Measurements from ENCODE around the gene GPX5. TPM values are rescaled to one million over a fixed set of nuclear protein-coding genes. Genes with fewer than 3 reads are reported as not detected.

Gene GPX5, protein sequence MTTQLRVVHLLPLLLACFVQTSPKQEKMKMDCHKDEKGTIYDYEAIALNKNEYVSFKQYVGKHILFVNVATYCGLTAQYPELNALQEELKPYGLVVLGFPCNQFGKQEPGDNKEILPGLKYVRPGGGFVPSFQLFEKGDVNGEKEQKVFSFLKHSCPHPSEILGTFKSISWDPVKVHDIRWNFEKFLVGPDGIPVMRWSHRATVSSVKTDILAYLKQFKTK
- total RNA-seq: not detected

DNA sequence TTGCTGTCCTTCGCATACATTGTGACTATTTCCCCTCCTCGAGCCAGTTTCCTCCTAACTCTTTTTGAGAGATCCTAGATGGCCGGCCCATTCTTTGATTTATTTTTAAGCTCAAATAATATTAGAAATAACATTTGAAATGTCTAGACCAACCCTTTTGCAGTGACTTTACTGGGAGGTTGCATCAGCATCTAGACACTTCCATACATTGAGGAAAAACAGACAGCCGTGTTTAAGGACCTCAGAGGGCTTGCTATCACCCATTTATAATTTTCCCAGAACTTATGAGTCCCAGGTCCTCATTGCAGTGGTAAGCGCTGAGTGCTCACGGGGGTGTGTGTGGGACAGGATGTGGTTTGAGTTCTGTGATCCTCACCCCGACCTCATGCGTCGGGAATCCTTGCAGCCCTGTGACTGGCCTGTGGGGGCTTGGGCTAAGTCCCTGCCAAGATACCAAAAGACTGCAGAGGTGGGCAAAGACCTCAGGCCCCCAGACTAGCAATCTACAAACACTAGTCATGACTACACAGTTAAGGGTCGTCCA, at the start of gene GPX5:
GPX5 (plus strand) TSS at position 386 of the 544 bp plus-strand sequence; CDS start at position 519, 133 bp downstream.
- in situ Hi-C loops (cut with MboI; ENCODE audit: low sequenced_read_pairs in 4 of 4) (no loop called here), intact Hi-C loops (cut with DNase I; ENCODE audit: low total_unique reads) (no loop called here)
- Histone ChIP-seq H3K4me3 (no peak within 1 kb of the TSS), H3K36me3 (no peaks in the 10 kb centered on the region), H3K27ac (no peak within 1 kb of the TSS), H3K27me3 (no peaks in the 10 kb centered on the region), H3K4me1 (no peaks in the 10 kb centered on the region), H3K9me3 (no peaks in the 10 kb centered on the region)
- ATAC-seq (no peak), DNase-seq (no peak)
- no peak for TF ChIP-seq POLR2A (IDR thresholded peaks at IDR 0.05)
- TF ChIP-seq, protein P1, sequence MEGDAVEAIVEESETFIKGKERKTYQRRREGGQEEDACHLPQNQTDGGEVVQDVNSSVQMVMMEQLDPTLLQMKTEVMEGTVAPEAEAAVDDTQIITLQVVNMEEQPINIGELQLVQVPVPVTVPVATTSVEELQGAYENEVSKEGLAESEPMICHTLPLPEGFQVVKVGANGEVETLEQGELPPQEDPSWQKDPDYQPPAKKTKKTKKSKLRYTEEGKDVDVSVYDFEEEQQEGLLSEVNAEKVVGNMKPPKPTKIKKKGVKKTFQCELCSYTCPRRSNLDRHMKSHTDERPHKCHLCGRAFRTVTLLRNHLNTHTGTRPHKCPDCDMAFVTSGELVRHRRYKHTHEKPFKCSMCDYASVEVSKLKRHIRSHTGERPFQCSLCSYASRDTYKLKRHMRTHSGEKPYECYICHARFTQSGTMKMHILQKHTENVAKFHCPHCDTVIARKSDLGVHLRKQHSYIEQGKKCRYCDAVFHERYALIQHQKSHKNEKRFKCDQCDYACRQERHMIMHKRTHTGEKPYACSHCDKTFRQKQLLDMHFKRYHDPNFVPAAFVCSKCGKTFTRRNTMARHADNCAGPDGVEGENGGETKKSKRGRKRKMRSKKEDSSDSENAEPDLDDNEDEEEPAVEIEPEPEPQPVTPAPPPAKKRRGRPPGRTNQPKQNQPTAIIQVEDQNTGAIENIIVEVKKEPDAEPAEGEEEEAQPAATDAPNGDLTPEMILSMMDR (IDR thresholded peaks at IDR 0.05 in 4 of 5, conservative IDR thresholded peaks at IDR 0.05 in 1 of 5): no peak

DNA sequence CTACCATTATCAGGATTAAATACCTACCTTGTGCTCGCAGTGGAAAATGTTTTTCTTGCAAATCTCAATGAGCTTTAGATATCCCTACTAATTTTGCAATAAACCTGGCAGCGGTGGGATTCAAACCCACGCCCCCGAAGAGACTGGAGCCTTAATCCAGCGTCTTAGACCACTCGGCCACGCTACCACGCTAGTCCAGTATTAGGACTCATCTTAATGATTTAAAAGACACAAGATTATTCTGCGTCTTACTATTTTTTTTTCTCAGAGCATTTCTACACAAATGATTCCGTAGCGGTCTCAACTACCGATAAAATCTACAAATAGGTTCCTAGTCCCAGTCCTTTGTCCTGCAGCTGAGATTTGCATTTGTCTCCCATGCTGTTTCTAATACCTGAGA, 47.2 kb upstream of the GPX5 start:
- H3K36me3 ChIP-seq: no peaks in the 10 kb centered on the region
- no peak for TF ChIP-seq POLR2A (IDR thresholded peaks at IDR 0.05)
- TF ChIP-seq, protein P1 (IDR thresholded peaks at IDR 0.05 in 4 of 5, conservative IDR thresholded peaks at IDR 0.05 in 1 of 5): no peak
- no peak overlapping the region for H3K27ac ChIP-seq
- H3K4me3 ChIP-seq: no peak overlapping the region
- peaks cover 0 to 14% (median 3%) of the 10 kb centered on the region in 3 donors for H3K27me3 ChIP-seq
- in situ Hi-C loops (cut with MboI; ENCODE audit: low sequenced_read_pairs in 4 of 4): no loop called here
- ATAC-seq (no peak), DNase-seq (no peak)
- no peaks in the 10 kb centered on the region for H3K9me3 ChIP-seq
- intact Hi-C loops (cut with DNase I; ENCODE audit: low total_unique reads): no loop called here
- no peaks in the 10 kb centered on the region for H3K4me1 ChIP-seq

DNA sequence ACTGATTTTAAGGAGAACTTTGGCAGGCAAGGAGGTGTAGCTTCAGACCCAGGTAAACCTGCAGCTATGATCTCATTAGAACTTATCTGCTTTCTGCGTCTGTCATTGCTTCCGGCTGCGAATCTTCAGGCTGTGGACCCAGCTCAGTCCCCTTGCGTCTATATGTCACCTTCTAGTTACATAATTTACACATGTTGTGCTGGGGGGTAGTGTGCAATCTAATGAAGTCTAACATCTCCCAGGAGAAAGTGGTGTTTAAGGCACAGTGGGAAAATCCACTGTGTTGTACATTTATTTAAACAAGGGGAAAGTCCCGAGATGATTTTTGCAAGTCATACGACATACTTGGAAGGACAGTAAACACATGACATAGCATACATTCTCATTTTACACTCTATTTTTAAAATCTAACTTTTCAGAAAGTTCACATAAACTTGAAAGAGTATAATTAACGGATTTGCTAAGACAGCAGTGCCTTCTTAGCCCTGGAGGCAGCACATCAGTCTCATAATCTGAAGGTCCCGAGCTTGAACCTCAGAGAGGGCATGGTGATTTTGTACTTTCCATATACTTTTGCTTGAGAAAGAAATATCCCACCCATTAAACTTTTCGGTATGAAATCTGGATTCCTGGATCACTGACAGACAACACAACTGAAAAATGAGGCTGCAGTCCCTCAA, 45.3 kb upstream of the GPX5 start:
- H3K27me3 ChIP-seq: peaks cover 0 to 14% (median 0%) of the 10 kb centered on the region in 3 donors
- H3K36me3 ChIP-seq: no peaks in the 10 kb centered on the region
- no peak overlapping the region for H3K4me3 ChIP-seq
- intact Hi-C loops (cut with DNase I; ENCODE audit: low total_unique reads) (no loop called here), in situ Hi-C loops (cut with MboI; ENCODE audit: low sequenced_read_pairs in 4 of 4) (no loop called here)
- no peak for ATAC-seq
- no peaks in the 10 kb centered on the region for H3K4me1 ChIP-seq
- DNase-seq: no peak
- no peaks in the 10 kb centered on the region for H3K9me3 ChIP-seq
- TF ChIP-seq, protein P1 (IDR thresholded peaks at IDR 0.05 in 4 of 5, conservative IDR thresholded peaks at IDR 0.05 in 1 of 5): no peak
- no peak for TF ChIP-seq POLR2A (IDR thresholded peaks at IDR 0.05)
- no peak overlapping the region for H3K27ac ChIP-seq

DNA sequence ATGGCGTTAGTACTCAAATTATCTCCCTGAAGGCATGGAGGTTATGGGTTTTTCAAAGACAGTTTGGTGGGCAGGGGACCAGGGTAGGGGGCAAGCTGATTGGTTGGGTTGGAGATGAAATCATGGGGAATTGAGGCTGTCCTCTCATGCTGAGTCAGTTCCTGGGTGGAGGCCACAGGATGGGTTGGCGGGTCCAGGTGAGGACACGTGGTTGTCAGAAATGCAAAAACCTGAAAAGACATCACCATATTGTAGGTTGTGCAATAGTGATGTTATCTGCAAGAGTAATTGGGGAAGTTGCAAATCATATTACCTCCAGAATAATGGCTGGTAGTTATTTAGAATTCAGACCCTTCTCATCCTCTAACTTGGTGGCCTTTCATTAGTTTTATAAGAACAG, 40.2 kb upstream of the GPX5 start:
- H3K4me1 ChIP-seq: no peaks in the 10 kb centered on the region
- H3K27ac ChIP-seq: no peak overlapping the region
- TF ChIP-seq, protein P1 (IDR thresholded peaks at IDR 0.05 in 4 of 5, conservative IDR thresholded peaks at IDR 0.05 in 1 of 5): no peak
- TF ChIP-seq POLR2A (IDR thresholded peaks at IDR 0.05): no peak
- DNase-seq (no peak), ATAC-seq (no peak)
- intact Hi-C loops (cut with DNase I; ENCODE audit: low total_unique reads) (no loop called here), in situ Hi-C loops (cut with MboI; ENCODE audit: low sequenced_read_pairs in 4 of 4) (no loop called here)
- no peaks in the 10 kb centered on the region for H3K9me3 ChIP-seq
- H3K27me3 ChIP-seq: peaks cover 7 to 16% (median 15%) of the 10 kb centered on the region in 3 donors
- H3K36me3 ChIP-seq: no peaks in the 10 kb centered on the region
- H3K4me3 ChIP-seq: no peak overlapping the region
